ENCODE data around the gene LPP. TPM values are rescaled to one million over a fixed set of nuclear protein-coding genes. Genes with fewer than 3 reads are reported as not detected.

The LPP gene
- total and polyA plus RNA-seq, 4 donors, result 11.1 to 219 (median 66.5) TPM

DNA sequence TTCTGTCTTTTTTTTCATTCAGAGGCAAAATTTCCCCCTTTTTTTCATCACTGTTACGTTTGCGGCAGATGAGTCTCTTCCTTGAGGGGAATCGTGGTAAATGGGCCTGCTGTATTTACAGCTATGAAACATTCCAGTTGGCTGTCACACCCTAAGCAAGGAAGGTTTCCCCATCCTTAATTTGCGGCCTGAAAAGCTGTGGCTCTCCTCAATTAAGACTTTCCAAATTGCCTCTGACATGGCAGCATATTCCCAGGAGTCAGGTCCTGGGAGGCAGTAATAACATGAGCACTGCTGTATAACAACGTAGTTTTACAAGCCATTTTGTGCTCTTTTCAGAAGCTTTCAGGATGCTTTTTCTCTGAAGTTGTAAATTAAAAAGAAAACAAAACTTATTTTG is 420.9 kb downstream of the LPP start:
- H3K9ac ChIP-seq (ENCODE audit: insufficient read depth in 1 of 2, low read length in 2 of 2), result no peak overlapping the region
- H3K9me3 ChIP-seq (ENCODE audit: control insufficient read depth in 4 of 4, insufficient read depth in 3 of 4, low read length in 3 of 4), result no peaks in the 10 kb centered on the region
- no peak for TF ChIP-seq CTCF (IDR thresholded peaks at IDR 0.05; ENCODE audit: control extremely low read depth, extremely low read depth)
- H3K4me1 ChIP-seq (ENCODE audit: control insufficient read depth in 5 of 5, insufficient read depth in 5 of 5, low read length in 5 of 5), result peaks cover 0 to 8% (median 0%) of the 10 kb centered on the region in 5 donors
- H3K27ac ChIP-seq (ENCODE audit: low read depth in 1 of 2, low read length in 1 of 2), result no peak overlapping the region
- ATAC-seq (ENCODE audit: insufficient read depth, low FRiP score) (no peak), DNase-seq (no peak)
- H3K4me3 ChIP-seq, result no peak overlapping the region
- H3K36me3 ChIP-seq (ENCODE audit: control insufficient read depth in 4 of 4, insufficient read depth in 4 of 4, low read length in 4 of 4), result peaks cover 0 to 3% (median 0%) of the 10 kb centered on the region in 4 donors
- H3K27me3 ChIP-seq (ENCODE audit: control insufficient read depth in 3 of 3, insufficient read depth in 3 of 3, low read length in 2 of 3), result no peaks in the 10 kb centered on the region
- 93 to 94% methylated on average over 5 of the region's 5 CpGs for WGBS, 2 donors

DNA sequence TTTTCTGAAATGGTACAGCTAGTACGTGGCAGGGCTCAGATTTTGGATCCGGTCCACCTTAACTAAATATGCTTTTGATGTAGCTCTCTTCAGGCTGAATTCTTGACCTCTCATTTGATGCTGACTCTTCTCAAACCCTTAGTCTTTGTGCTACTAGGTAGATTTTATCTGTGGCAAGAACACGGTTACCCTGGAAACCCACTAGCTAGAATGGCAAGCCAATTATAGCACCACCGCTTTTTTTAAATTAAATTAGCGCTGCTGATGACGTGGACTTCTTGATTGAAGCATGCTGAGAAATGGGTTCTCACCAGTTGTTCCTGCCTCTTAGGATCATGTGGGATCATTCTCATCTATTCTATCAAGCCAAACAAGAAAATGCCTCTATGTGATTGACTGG is 421.5 kb downstream of the LPP start:
- Histone ChIP-seq H3K4me1 (ENCODE audit: control insufficient read depth in 5 of 5, insufficient read depth in 5 of 5, low read length in 5 of 5) (peaks cover 0 to 10% (median 0%) of the 10 kb centered on the region in 5 donors), H3K4me3 (no peak overlapping the region), H3K9ac (ENCODE audit: insufficient read depth in 1 of 2, low read length in 2 of 2) (no peak overlapping the region), H3K36me3 (ENCODE audit: control insufficient read depth in 4 of 4, insufficient read depth in 4 of 4, low read length in 4 of 4) (peaks cover 0 to 3% (median 0%) of the 10 kb centered on the region in 4 donors), H3K27ac (ENCODE audit: low read depth in 1 of 2, low read length in 1 of 2) (no peak overlapping the region), H3K27me3 (ENCODE audit: control insufficient read depth in 3 of 3, insufficient read depth in 3 of 3, low read length in 2 of 3) (no peaks in the 10 kb centered on the region), H3K9me3 (ENCODE audit: control insufficient read depth in 4 of 4, insufficient read depth in 3 of 4, low read length in 3 of 4) (no peaks in the 10 kb centered on the region)
- DNase-seq, result no peak
- no peak for ATAC-seq (ENCODE audit: insufficient read depth, low FRiP score)
- WGBS, 2 donors, result 90 to 94% methylated on average over 6 of the region's 6 CpGs
- no peak for TF ChIP-seq CTCF (IDR thresholded peaks at IDR 0.05; ENCODE audit: control extremely low read depth, extremely low read depth)

- WGBS, 2 donors, result 97 to 100% methylated on average over 1 of the region's 3 CpGs
- peaks cover 0 to 3% (median 0%) of the 10 kb centered on the region in 4 donors for H3K36me3 ChIP-seq (ENCODE audit: control insufficient read depth in 4 of 4, insufficient read depth in 4 of 4, low read length in 4 of 4)
- DNase-seq (no peak), ATAC-seq (ENCODE audit: insufficient read depth, low FRiP score) (no peak)
- peak overlapping the region in 1 of 2 donors; percentile 71 for H3K27ac ChIP-seq (ENCODE audit: low read depth in 1 of 2, low read length in 1 of 2)
- H3K9me3 ChIP-seq (ENCODE audit: control insufficient read depth in 4 of 4, insufficient read depth in 3 of 4, low read length in 3 of 4), result no peaks in the 10 kb centered on the region
- no peaks in the 10 kb centered on the region for H3K27me3 ChIP-seq (ENCODE audit: control insufficient read depth in 3 of 3, insufficient read depth in 3 of 3, low read length in 2 of 3)
- H3K9ac ChIP-seq (ENCODE audit: insufficient read depth in 1 of 2, low read length in 2 of 2), result no peak overlapping the region
- peaks cover 0 to 10% (median 0%) of the 10 kb centered on the region in 5 donors for H3K4me1 ChIP-seq (ENCODE audit: control insufficient read depth in 5 of 5, insufficient read depth in 5 of 5, low read length in 5 of 5)
- TF ChIP-seq CTCF (IDR thresholded peaks at IDR 0.05; ENCODE audit: control extremely low read depth, extremely low read depth), result no peak
- no peak overlapping the region for H3K4me3 ChIP-seq
Measured at GRCh38 chr3:188577539-188577938, 423.6 kb downstream of the LPP start.
